AML-193 (cell line): ENCODE measurements around the gene BICRA.

ENCODE experiments used
- DNase-seq, 2 experiments: peaks; one replicate each; lab custom pipeline; 2025; lab: John Stamatoyannopoulos, UW

The BICRA gene

DNA sequence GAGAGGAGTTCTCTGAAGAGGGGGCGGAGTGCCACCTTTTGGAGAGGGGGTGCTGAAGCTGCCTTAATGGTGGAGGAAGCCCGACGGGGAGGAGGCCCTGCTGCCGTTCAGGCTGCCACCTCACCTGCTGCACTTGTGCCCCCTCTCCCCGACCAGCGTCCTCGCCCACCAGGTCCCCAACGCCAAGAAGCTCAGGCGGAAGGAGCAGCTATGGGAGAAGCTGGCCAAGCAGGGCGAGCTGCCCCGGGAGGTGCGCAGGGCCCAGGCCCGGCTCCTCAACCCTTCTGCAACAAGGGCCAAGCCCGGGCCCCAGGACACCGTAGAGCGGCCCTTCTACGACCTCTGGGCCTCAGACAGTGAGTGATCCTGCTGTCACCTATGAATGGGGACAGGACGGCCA, 141.8 kb downstream of the BICRA start:
- DNase-seq = no peak

DNA sequence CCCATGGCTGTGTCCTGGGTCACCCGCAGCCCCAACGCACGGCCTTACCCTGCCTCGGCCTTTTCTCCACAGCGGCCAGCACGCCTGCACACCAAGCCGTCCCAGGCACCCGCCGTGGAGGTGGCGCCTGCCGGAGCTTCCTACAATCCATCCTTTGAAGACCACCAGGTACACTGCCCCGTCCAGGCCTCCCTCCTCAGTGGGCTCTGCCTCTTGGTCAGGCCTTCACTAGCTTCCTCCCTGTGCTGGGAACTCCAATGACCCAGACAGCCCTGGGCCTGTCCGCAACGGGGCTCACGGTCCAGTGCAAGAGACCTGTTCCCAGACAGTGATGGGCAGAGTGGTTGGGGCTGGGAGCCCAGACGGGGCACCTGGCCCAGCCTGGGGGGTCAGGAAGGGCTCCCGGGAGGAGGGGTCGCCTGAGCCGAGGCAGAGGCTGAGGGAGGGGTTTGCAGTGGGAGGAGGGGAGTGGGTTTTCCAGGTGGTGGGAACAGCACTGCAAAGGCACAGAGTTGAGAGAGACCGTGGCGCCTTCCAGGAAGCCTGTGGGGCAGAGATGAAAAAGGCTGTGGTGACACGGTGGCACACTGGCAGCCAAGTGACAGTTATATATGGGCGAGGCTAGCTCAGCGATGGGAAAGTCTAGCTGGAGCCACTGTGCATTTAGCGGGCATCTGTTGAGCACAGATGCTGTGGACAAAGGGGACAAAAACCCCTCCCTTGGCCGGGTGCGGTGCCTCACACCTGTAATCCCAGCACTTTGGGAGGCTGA, 143.7 kb downstream of the BICRA start:
- DNase-seq = no peak
